Activated gamma-delta T cell treated with Interleukin-2 at 50 U/mL for 16 hours (primary cell): ENCODE data around the gene SLC4A1AP.

Source experiments
- DNase-seq: peaks from one replicate; pipeline ENCODE4 v3.0.0-alpha.2; 2020

Gene SLC4A1AP

GRCh38 chr2:27724191-27724590 is 60.5 kb downstream of the SLC4A1AP start:
- no peak for DNase-seq

GRCh38 chr2:27724905-27725701 is 61.4 kb downstream of the SLC4A1AP start:
- no peak for DNase-seq

GRCh38 chr2:27727257-27727656 is 63.6 kb downstream of the SLC4A1AP start:
- no peak for DNase-seq

GRCh38 chr2:27728081-27728858 is 64.6 kb downstream of the SLC4A1AP start:
- DNase-seq, result no peak

GRCh38 chr2:27729198-27729597 is 65.5 kb downstream of the SLC4A1AP start:
- no peak for DNase-seq

GRCh38 chr2:27729614-27730013 is 65.9 kb downstream of the SLC4A1AP start:
- DNase-seq, result no peak

GRCh38 chr2:27730261-27730662 is 66.6 kb downstream of the SLC4A1AP start:
- DNase-seq, result no peak

GRCh38 chr2:27730980-27731691 is 67.4 kb downstream of the SLC4A1AP start:
- no peak for DNase-seq

- DNase-seq, result no peak
These were observed 70.6 kb downstream of the SLC4A1AP start for GRCh38 chr2:27734305-27734704.

GRCh38 chr2:27735263-27735904 is 71.7 kb downstream of the SLC4A1AP start:
- peak; percentile 27 for DNase-seq

GRCh38 chr2:27736031-27736889 is 72.6 kb downstream of the SLC4A1AP start:
- DNase-seq, result no peak

GRCh38 chr2:27736890-27737204 is 73.2 kb downstream of the SLC4A1AP start:
- DNase-seq, result no peak

GRCh38 chr2:27737676-27738348 is 74.1 kb downstream of the SLC4A1AP start:
- DNase-seq, result no peak

GRCh38 chr2:27738349-27739057 is 74.8 kb downstream of the SLC4A1AP start:
- no peak for DNase-seq

- no peak for DNase-seq
These were observed 75.3 kb downstream of the SLC4A1AP start for GRCh38 chr2:27739058-27739373.

GRCh38 chr2:27741673-27742072 is 78.0 kb downstream of the SLC4A1AP start:
- DNase-seq, result no peak

GRCh38 chr2:27742571-27742970 is 78.9 kb downstream of the SLC4A1AP start:
- DNase-seq, result no peak
